BLaER1 treated with 17β-estradiol and CSF1 and Interleukin-3, amounts not matched to agents 10 nM and 100 nM (cell line): Measurements from ENCODE around the gene WDR88.

ENCODE experiments used
- H3K27ac ChIP-seq, 11 experiments: shearing (Covaris generic); formaldehyde crosslinking; 2 replicates each; pipeline ENCODE4 v1.8.1; 2022
- H3K27me3 ChIP-seq, 11 experiments: shearing (Covaris generic); formaldehyde crosslinking; 2 replicates each; pipeline ENCODE4 v1.8.1; 2022
- H3K36me3 ChIP-seq, 11 experiments: shearing (Covaris generic); formaldehyde crosslinking; 2 replicates each; pipeline ENCODE4 v1.8.1; 2022
- H3K4me1 ChIP-seq, 10 experiments: shearing (Covaris generic); formaldehyde crosslinking; 2 replicates each; pipeline ENCODE4 v1.8.1; 2022
- H3K4me2 ChIP-seq, 11 experiments: shearing (Covaris generic); formaldehyde crosslinking; 2 replicates each; pipeline ENCODE4 v1.8.1; 2022
- H3K4me3 ChIP-seq, 10 experiments: shearing (Covaris generic); formaldehyde crosslinking; 2 replicates each; pipeline ENCODE4 v1.8.1; 2022
- H3K9ac ChIP-seq, 11 experiments: shearing (Covaris generic); formaldehyde crosslinking; 2 replicates each; pipeline ENCODE4 v1.8.1; 2022
- H3K9me3 ChIP-seq, 11 experiments: shearing (Covaris generic); formaldehyde crosslinking; replicated peaks in 1 of 11; 2 replicates each; pipeline ENCODE4 v1.8.1; 2022
- H4K20me1 ChIP-seq, 11 experiments: shearing (Covaris generic); formaldehyde crosslinking; 2 replicates each; pipeline ENCODE4 v1.8.1; 2022
- Cebpa-rat ChIP-seq, 11 experiments: shearing (Covaris generic); IDR thresholded peaks; 2 replicates each; pipeline ENCODE4 v1.8.1; 2022

WDR88 gene

DNA sequence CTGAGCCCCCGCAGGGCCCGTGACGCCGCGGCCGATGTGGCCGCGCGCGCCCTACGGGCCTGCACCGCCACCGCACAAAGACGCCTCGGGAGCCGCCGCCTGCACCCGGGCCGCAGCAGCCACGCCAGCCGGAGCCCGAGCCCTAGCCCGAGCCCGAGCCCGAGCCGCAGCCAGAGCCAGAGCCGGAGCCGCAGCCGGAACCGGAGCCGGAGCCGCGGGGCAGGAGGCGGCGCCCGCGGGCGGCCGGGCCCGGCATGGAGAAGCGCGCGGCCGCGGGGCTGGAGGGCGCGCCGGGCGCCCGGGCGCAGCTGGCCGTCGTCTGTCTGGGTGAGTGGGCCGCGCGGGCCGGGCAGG, 62.6 kb downstream of the WDR88 start:
- Histone ChIP-seq H3K4me1 (peaks cover 22 to 68% (median 36%) of the 10 kb centered on the region in 10 experiments), H3K27me3 (no peaks in the 10 kb centered on the region), H3K27ac (peak overlapping the region; percentile 73 to 92 (median 87)), H3K4me2 (peak overlapping the region; percentile 88 to 99 (median 95)), H3K9ac (peak overlapping the region; percentile 84 to 97 (median 93)), H3K9me3 (no peaks in the 10 kb centered on the region), H3K36me3 (peaks cover 24 to 34% (median 32%) of the 10 kb centered on the region in 11 experiments; a peak in 21 of 22 replicates), H3K4me3 (peak overlapping the region; percentile 86 to 99 (median 94)), H4K20me1 (peaks cover 0 to 51% (median 44%) of the 10 kb centered on the region in 11 experiments; a peak in 19 of 22 replicates)
- no peak for TF ChIP-seq Cebpa-rat (IDR thresholded peaks at IDR 0.05)

DNA sequence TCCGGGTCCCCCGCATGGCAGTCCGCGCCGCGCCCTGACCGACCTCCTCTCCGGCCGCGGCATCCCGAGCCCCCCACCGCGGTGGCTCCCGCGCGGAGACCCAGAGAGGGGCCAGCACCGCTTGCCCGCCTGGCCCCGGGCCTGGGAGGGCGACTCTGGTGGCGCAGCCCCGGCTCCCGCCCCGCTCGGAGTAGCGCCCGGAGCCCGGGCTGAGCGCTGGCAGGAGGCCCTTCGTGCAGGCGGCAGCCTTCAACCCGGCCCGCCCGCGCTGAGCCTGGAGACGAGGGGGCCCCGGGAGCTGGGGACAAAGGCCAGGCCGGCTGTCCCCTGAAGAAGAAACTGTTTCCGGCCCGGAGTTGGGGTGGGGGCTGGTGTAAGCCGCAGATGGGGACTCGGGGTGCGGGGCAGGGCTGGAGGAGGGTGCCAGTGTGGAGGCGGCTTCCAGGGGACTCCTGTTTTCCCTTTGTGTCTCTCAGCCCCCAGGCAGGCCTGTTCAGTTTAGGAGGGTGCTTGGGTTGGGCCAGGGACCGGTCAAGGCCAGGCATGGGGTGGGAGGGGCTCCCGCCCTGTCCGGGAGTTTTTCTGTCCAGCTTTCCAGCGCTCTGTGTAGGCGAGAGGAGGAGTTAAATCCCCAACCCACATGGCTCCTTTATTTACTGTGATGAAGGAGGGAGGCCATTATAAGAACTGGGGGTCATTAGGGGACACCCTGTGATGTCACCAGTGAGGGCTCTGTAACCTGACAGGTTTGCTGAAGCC, 63.2 kb downstream of the WDR88 start:
- Histone ChIP-seq H3K4me3 (peak overlapping the region; percentile 86 to 99 (median 94)), H4K20me1 (peaks cover 0 to 57% (median 49%) of the 10 kb centered on the region in 11 experiments; a peak in 19 of 22 replicates), H3K27me3 (no peaks in the 10 kb centered on the region), H3K4me2 (peak overlapping the region; percentile 88 to 99 (median 95)), H3K4me1 (peaks cover 25 to 68% (median 36%) of the 10 kb centered on the region in 10 experiments), H3K36me3 (peaks cover 29 to 39% (median 37%) of the 10 kb centered on the region in 11 experiments; a peak in 21 of 22 replicates), H3K27ac (peak overlapping the region; percentile 73 to 92 (median 87)), H3K9me3 (no peaks in the 10 kb centered on the region), H3K9ac (peak overlapping the region; percentile 84 to 97 (median 93))
- TF ChIP-seq Cebpa-rat (IDR thresholded peaks at IDR 0.05): no peak

DNA sequence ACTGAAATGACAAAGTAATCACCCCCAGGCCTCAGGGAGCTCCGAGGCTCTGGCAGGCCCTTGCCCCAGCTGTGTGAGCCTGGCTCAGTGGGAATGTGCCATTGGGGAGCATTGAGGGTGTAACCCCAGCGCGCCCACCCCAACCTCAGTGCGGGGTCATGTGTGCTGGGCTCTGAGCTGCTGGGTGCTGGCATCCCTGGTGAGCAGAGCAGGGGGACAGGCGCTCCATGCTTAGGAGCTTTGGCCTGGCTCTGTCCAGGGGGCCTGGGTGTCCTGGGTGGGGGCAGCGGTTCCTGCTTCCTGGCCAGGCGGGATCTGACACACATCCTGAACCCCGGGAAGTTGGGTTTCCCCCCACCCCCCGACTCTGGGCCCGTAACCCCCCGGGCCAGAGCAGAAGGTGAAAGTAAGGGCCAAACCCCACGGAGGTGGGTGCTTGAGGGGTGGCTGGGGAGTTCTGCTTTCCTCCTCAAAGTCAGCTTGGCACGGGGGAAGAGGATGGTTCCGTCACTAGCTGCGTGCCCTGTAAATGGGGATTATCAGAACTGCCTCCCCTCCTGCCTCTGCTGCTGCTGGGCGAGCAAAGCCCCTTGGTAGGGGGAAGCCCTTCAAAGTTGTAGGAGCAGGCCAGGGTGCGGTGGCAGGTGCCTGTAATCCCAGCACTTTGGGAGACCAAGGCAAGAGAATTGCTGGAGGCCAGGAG, 63.9 kb downstream of the WDR88 start:
- Histone ChIP-seq H3K4me2 (peak overlapping the region; percentile 88 to 99 (median 95)), H3K4me3 (peak overlapping the region; percentile 86 to 99 (median 94))

DNA sequence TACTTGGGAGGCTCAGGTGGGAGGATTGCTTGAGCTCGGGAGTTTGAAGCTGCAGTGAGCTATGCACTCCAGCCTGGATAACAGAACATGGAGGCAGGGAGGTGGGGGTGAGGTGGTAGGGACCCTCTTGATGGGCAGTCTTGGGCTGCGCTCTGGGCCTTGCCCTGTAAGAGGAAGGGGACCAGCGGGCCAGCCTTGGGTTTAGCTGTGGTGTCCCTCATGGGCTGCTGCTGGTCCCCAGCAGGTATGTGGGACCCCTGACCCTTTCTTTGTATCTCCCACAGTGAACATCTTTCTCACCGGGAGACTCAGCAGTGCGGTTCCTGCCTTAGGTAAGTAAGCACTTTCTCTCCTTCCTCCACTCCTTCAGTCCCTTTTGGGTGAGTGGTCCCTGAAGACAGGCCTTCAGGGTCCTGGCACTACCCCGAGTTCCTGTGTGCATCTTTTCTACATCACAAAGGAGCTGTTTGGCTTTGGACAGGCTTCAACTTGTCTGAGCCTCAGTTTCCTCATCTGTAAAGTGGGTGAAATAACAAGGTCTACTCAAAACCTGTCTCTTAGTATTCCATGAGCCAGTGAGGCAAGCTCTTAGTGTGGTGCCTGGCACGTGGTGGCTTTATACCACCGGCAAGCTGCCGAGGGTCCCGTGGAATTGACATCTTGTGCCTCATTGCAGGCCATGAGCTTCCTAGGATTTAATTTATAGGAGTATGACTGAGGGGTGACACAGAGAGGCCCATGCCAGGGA, 64.7 kb downstream of the WDR88 start:
- H3K36me3 ChIP-seq: peaks cover 33 to 55% (median 50%) of the 10 kb centered on the region in 11 experiments
- H3K9ac ChIP-seq: peak overlapping the region in 10 of 11 experiments; percentile 16 to 97 (median 92); a peak in 11 of 22 replicates
- H3K4me3 ChIP-seq: peak overlapping the region in 6 of 10 experiments; percentile 89 to 99 (median 96); a peak in 8 of 20 replicates
- H3K9me3 ChIP-seq: no peaks in the 10 kb centered on the region
- peaks cover 0 to 72% (median 64%) of the 10 kb centered on the region in 11 experiments; a peak in 19 of 22 replicates for H4K20me1 ChIP-seq
- no peak overlapping the region for H3K27ac ChIP-seq
- no peak for TF ChIP-seq Cebpa-rat (IDR thresholded peaks at IDR 0.05)
- peaks cover 24 to 60% (median 35%) of the 10 kb centered on the region in 10 experiments for H3K4me1 ChIP-seq
- no peaks in the 10 kb centered on the region for H3K27me3 ChIP-seq
- peak overlapping the region; percentile 88 to 99 (median 95) for H3K4me2 ChIP-seq

More for the DNA sequence above, 63.9 kb downstream of the WDR88 start:
- H3K9ac ChIP-seq: peak overlapping the region; percentile 84 to 97 (median 93)
- H3K36me3 ChIP-seq: peaks cover 33 to 47% (median 43%) of the 10 kb centered on the region in 11 experiments; a peak in 21 of 22 replicates
- TF ChIP-seq Cebpa-rat (IDR thresholded peaks at IDR 0.05): no peak
- no peaks in the 10 kb centered on the region for H3K27me3 ChIP-seq
- peaks cover 25 to 68% (median 36%) of the 10 kb centered on the region in 10 experiments for H3K4me1 ChIP-seq
- no peaks in the 10 kb centered on the region for H3K9me3 ChIP-seq
- H4K20me1 ChIP-seq: peaks cover 0 to 64% (median 57%) of the 10 kb centered on the region in 11 experiments; a peak in 19 of 22 replicates
- H3K27ac ChIP-seq: peak overlapping the region; percentile 73 to 92 (median 87); a peak in 19 of 22 replicates

DNA sequence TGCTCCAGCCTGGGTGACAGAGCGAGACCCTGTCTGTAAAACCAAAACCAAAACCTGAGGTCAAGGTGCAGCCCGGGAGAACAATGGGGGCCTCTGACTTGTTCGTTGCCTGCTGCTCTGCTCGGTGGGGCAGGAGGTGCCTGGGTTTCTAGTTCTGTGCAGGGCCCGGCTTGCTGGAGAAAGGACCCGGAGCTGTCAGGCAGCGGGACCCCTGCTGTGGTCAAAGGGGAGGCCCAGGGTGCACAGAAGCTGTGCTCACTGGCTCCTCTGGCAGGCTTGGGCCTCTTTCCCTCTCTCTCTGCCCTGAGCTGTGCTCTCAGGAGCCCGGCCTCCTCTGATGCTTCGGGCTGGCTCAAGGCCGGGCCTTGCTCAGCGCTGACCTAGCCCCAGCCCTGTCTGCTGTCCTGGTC, 65.7 kb downstream of the WDR88 start:
- Histone ChIP-seq H4K20me1 (peaks cover 0 to 82% (median 74%) of the 10 kb centered on the region in 11 experiments; a peak in 19 of 22 replicates), H3K9ac (peak overlapping the region in 3 of 11 experiments; percentile 8 to 97 (median 32); a peak in 1 of 22 replicates), H3K4me2 (peak overlapping the region in 1 of 11 experiments; percentile 91; a peak in 1 of 22 replicates), H3K9me3 (no peaks in the 10 kb centered on the region), H3K27ac (no peak overlapping the region), H3K4me3 (no peak overlapping the region), H3K27me3 (no peaks in the 10 kb centered on the region), H3K4me1 (peaks cover 24 to 59% (median 35%) of the 10 kb centered on the region in 10 experiments), H3K36me3 (peaks cover 43 to 65% (median 59%) of the 10 kb centered on the region in 11 experiments)
- TF ChIP-seq Cebpa-rat (IDR thresholded peaks at IDR 0.05): no peak

- H3K4me2 ChIP-seq: no peak overlapping the region; a peak in 1 of 22 replicates
- no peak overlapping the region for H3K4me3 ChIP-seq
- no peaks in the 10 kb centered on the region for H3K27me3 ChIP-seq
- peaks cover 49 to 70% (median 65%) of the 10 kb centered on the region in 11 experiments for H3K36me3 ChIP-seq
- H3K27ac ChIP-seq: no peak overlapping the region
- peaks cover 0 to 88% (median 79%) of the 10 kb centered on the region in 11 experiments; a peak in 19 of 22 replicates for H4K20me1 ChIP-seq
- H3K4me1 ChIP-seq: peaks cover 24 to 53% (median 35%) of the 10 kb centered on the region in 10 experiments
- no peak for TF ChIP-seq Cebpa-rat (IDR thresholded peaks at IDR 0.05)
- H3K9me3 ChIP-seq: no peaks in the 10 kb centered on the region
- H3K9ac ChIP-seq: peak overlapping the region in 1 of 11 experiments; percentile 36; a peak in 1 of 22 replicates
These were observed 66.3 kb downstream of the WDR88 start for GRCh38 chr19:33198169-33198568.

DNA sequence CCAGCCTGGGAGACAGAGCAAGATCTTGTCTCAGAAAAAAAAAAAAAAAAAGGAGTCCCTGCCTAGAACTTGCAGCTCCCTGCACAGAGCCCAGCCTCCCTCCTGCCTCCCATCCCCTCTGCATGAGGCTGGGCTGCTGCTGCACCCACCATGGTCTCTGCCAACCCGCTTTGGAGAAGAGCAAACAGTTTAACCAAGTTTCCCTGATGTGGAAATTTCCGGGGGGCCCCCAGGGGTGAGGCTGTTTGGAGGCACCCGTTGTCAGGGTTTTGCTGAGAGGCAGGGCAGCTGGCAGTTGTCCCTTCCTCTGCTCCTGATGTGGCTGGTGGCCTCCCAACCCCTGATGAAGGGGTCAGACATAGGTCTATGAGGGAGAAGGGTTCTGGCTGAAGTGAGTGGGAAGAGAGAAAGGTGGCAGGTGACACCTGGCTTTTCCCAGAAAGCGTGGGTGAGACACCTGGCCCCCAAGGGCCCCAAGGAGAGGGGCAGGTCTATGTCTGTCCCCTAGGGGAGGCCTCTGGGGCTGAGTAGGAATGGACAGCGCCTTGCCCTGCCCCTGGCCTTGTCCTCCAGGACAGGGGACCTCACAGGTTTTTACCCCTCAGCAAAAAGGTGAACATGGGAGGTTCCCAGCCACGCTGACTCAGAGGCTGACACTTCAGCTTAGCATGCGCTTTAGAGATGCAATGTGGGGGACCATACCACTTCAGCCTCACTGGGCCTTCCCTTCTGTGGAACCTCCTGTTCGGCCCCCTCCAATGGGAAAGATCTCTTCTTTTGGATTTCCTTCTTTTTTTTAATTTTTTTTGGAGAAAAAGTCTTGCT, 67.7 kb downstream of the WDR88 start:
- H3K4me2 ChIP-seq: peak overlapping the region in 1 of 11 experiments; percentile 5; a peak in 1 of 22 replicates
- no peaks in the 10 kb centered on the region for H3K27me3 ChIP-seq
- no peak for TF ChIP-seq Cebpa-rat (IDR thresholded peaks at IDR 0.05)
- no peak overlapping the region for H3K4me3 ChIP-seq
- H3K9me3 ChIP-seq: no peaks in the 10 kb centered on the region
- H4K20me1 ChIP-seq: peaks cover 0 to 100% (median 94%) of the 10 kb centered on the region in 11 experiments; a peak in 19 of 22 replicates
- peaks cover 18 to 45% (median 28%) of the 10 kb centered on the region in 10 experiments for H3K4me1 ChIP-seq
- H3K36me3 ChIP-seq: peaks cover 64 to 85% (median 80%) of the 10 kb centered on the region in 11 experiments
- no peak overlapping the region; a peak in 1 of 22 replicates for H3K9ac ChIP-seq
- H3K27ac ChIP-seq: no peak overlapping the region
